Measurements from ENCODE around the gene CD22.
"Not testable (repeated sequence)": the region's sequence is repeated elsewhere in the genome, so short reads cannot be mapped to it uniquely, and the experiment has no call there.

Gene CD22

GRCh38 chr19:35354898-35355297 is 25.9 kb downstream of the CD22 start:
- H3K27me3 ChIP-seq (replicated peaks; ENCODE audit: control insufficient read depth, insufficient read depth, low read length) = no peaks in the 10 kb centered on the region
- no peak for TF ChIP-seq CTCF (IDR thresholded peaks at IDR 0.05; ENCODE audit: insufficient read depth, low read length, poor library complexity, severe bottlenecking)
- DNase-seq (ENCODE audit: extremely low read depth, insufficient read length) = no peak

GRCh38 chr19:35355791-35356460 is 26.9 kb downstream of the CD22 start:
- H3K36me3 ChIP-seq (ENCODE audit: control insufficient read depth, insufficient read depth, low read length) = no peaks in the 10 kb centered on the region
- no peak for DNase-seq (ENCODE audit: extremely low read depth, insufficient read length)

More at GRCh38 chr19:35354898-35355297, 25.9 kb downstream of the CD22 start:
- no peaks in the 10 kb centered on the region for H3K36me3 ChIP-seq (ENCODE audit: control insufficient read depth, insufficient read depth, low read length)
- no peak overlapping the region for H3K4me3 ChIP-seq (replicated peaks; ENCODE audit: low read depth, low read length)

GRCh38 chr19:35357867-35358573 is 29.0 kb downstream of the CD22 start, which contains the start of gene FFAR3:
Gene FFAR3, plus strand, starts transcription at chr19:35358460. Its CDS starts 431 bp downstream, at chr19:35358891.
- Histone ChIP-seq H3K27me3 (replicated peaks; ENCODE audit: control insufficient read depth, insufficient read depth, low read length) (no peaks in the 10 kb centered on the region), H3K4me3 (replicated peaks; ENCODE audit: low read depth, low read length) (no peak within 1 kb of the TSS), H3K36me3 (ENCODE audit: control insufficient read depth, insufficient read depth, low read length) (no peaks in the 10 kb centered on the region)
- DNase-seq (ENCODE audit: extremely low read depth, insufficient read length) = no peak
- TF ChIP-seq CTCF (IDR thresholded peaks at IDR 0.05; ENCODE audit: insufficient read depth, low read length, poor library complexity, severe bottlenecking) = no peak

More at GRCh38 chr19:35355791-35356460, 26.9 kb downstream of the CD22 start:
- Histone ChIP-seq H3K4me3 (replicated peaks; ENCODE audit: low read depth, low read length) (no peak overlapping the region), H3K27me3 (replicated peaks; ENCODE audit: control insufficient read depth, insufficient read depth, low read length) (no peaks in the 10 kb centered on the region)
- no peak for TF ChIP-seq CTCF (IDR thresholded peaks at IDR 0.05; ENCODE audit: insufficient read depth, low read length, poor library complexity, severe bottlenecking)

GRCh38 chr19:35358834-35359233 is 29.8 kb downstream of the CD22 start:
- not testable (repeated sequence) for DNase-seq (ENCODE audit: extremely low read depth, insufficient read length); H3K4me3 ChIP-seq (replicated peaks; ENCODE audit: low read depth, low read length); H3K27me3 ChIP-seq (replicated peaks; ENCODE audit: control insufficient read depth, insufficient read depth, low read length); H3K36me3 ChIP-seq (ENCODE audit: control insufficient read depth, insufficient read depth, low read length)
- TF ChIP-seq CTCF (IDR thresholded peaks at IDR 0.05; ENCODE audit: insufficient read depth, low read length, poor library complexity, severe bottlenecking) = peak; percentile 7

GRCh38 chr19:35359395-35359794 is 30.4 kb downstream of the CD22 start:
- not testable (repeated sequence) for DNase-seq (ENCODE audit: extremely low read depth, insufficient read length); H3K36me3 ChIP-seq (ENCODE audit: control insufficient read depth, insufficient read depth, low read length); H3K27me3 ChIP-seq (replicated peaks; ENCODE audit: control insufficient read depth, insufficient read depth, low read length); H3K4me3 ChIP-seq (replicated peaks; ENCODE audit: low read depth, low read length)

- not testable (repeated sequence) for H3K36me3 ChIP-seq (ENCODE audit: control insufficient read depth, insufficient read depth, low read length); DNase-seq (ENCODE audit: extremely low read depth, insufficient read length); H3K4me3 ChIP-seq (replicated peaks; ENCODE audit: low read depth, low read length); H3K27me3 ChIP-seq (replicated peaks; ENCODE audit: control insufficient read depth, insufficient read depth, low read length)
Measured at GRCh38 chr19:35360081-35360480, 31.1 kb downstream of the CD22 start.
